Activated naive CD4-positive, alpha-beta T cell (primary cell): Measurements from ENCODE around the gene PPM1F.
"Not testable (repeated sequence)": the region's sequence is repeated elsewhere in the genome, so short reads cannot be mapped to it uniquely, and the experiment has no call there.

Source experiments
- DNase-seq, 4 experiments: peaks; one replicate each; lab custom pipeline; 2025; lab: John Stamatoyannopoulos, UW

Gene PPM1F

DNA sequence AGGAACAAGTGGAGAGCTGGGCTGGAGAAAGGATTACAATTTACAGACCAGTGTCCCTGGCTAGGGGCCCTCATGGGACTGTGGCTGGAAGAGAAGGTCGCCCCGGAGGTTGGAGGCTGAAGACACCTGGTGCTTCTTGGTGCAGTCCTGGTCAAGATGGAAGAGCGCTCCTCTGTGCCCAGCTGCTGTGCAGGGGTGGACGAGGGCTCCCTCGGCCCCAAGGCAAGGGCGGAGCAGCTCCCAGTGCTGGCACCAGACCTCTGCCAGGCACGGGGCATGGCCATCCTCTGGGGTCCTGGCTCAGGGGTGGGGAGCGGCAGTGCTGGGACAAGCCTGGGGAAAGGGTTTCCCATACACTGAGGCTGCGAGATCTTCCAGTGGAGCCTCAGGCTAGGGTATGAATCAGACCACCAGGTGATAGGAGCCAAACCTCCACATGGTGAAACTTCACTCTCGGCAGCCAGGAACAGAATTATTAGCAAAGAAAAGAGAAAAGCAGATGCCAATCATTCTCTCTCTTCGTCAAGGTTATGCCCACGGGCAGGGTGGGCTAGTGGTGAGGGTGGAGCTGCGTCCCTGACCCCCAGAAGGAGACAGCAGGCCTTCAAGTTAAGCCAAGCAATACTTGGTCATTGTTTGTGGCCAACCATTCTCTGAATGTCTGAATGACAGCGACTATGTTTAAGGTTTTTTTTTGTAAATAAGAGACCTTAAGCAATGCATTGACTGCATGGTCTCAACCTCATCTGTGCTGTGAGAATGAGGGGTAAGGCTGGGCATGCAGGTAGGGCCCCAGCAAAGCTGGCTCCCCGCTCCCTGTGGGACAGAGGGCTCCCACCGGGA, 32.1 kb downstream of the PPM1F start:
- DNase-seq, result no peak

- DNase-seq, result no peak
Measured at GRCh38 chr22:21919526-21920307, 32.9 kb downstream of the PPM1F start.

DNA sequence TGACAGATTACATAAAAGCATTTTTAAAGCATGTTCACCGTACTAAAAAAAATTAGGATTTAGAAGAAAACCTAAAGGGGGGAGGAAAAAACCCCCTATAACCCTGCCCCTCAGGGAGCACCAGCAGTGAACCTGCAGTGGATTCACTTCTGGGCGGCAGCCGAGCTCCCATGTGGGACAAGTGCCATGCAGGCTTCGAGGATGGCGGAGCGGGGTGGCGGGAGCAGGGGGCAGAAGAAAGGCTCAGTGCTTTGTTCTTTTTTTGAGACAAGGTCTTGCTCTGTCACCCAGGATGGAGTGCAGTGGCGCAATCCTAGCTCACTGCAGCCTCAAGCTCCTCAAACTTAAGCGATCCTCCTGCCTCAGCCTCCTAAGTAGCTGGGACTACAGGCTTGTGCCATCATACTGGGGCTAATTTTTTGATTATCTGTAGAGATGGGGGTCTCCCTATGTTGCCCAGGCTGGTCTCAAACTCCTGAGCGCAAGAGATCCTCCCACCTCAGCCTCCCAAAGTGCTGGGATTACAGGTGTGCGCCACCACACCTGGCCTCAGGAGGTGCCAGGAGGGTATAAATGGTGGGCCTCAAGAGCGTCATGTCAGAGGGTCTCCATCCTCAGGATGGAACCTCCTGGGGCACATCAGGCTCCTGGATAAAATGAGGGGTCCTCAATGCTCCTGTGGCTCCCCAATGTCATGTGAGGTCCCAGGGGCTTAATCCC, 34.0 kb downstream of the PPM1F start:
- no peak for DNase-seq

- DNase-seq, result no peak
Measured at GRCh38 chr22:21917959-21918261, 34.7 kb downstream of the PPM1F start.

DNA sequence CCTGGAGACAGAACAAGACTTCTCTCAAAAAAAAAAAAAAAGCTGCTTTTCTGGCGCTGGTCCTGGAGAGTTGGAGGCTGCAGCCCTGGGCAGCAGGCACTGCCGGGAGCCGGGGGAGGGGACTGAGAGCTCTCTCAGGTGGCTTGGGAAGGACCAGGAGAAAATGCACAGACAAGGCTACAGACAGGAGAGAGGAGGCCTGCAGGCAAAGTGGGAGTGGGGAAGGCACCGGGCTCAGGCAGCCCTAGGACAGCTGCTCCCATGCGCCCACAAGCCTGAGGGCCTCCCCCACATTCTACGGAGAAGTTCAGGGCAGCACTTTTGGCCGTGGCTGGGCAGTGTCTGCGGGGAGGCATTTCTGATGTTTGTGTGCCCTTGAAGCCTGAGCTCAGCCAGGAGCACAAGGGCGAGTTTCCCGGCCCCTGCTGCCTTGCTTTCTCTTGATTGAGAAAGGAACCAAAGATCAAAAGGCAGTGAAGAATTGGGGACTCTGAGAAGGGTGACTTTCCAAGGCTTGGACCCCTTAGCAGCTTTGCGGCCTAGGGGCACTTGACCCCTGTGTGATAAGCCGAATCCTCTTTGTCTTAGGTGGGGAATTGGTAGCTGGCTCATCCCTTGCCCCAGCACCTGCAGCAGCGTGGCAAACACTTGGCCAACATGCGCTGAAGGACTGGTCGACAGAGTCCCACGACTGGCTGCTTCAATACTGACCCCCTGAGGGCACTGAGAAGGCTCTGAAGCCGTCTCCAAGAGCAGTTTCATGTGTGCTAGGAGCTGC, 35.3 kb downstream of the PPM1F start:
- DNase-seq, result no peak

- DNase-seq, result no peak
Measured at GRCh38 chr22:21916309-21916918, 36.2 kb downstream of the PPM1F start.

DNA sequence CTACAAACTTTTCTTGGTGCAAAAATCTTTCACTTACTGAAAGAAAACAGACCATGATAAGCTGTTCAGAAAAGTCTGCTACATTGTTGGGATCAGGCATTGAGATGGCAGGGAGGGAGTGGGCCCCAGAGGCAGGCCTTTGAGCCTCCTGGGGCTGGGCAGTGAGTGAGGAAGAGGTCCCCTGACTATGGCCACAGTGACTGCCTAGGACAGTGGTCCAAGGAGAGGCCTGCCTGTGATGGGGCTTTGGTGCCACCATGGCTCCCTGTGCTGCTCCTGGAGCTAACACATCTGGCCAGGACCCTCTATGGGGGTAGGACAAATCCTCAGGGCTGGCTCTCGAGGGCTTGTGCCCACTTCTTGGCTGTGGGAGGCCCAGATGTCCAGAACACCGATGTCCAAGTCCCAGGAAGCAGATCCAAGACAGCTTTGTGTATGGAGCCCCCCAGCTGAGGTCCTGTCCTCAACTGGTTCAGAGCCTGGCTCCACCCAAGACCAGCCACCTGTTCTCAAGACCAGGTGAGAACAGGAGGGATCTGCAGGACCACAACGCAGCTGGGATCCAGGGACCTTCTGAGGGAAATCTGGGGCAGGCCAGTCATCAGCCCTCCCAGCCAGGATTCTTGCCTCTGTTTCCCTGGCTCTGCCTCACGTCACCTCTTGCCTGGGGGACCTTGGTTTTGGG, 36.9 kb downstream of the PPM1F start:
- no peak for DNase-seq

DNA sequence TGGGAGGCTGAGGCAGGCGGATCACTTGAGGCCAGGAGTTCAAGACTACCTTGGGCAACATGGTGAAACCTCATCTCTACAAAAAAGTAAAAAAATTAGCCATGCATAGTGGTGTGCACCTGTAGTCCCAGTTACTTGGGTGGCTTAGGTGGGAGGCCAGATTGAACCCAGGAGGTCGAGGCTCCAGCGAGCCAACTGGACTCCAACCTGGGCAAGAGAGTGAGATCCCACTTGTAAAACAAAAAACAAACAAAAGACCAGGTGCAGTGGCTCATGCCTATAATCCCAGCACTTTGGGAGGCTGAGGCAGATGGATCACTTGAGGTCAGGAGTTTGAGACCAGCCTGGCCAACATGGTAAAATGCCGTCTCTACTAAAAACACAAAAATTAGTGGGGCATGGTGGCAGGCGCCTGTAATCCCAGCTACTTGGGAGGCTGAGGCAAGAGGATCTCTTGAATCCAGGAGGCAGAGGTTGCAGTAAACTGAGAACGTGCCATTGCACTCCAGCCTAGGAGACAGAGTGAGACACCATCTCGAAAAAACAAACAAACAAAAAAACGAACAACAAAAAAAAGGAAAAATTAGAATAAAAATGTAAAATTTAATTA, 38.5 kb downstream of the PPM1F start:
- not testable (repeated sequence) for DNase-seq

- not testable (repeated sequence) for DNase-seq
Measured at GRCh38 chr22:21910367-21910766, 42.3 kb downstream of the PPM1F start.

DNA sequence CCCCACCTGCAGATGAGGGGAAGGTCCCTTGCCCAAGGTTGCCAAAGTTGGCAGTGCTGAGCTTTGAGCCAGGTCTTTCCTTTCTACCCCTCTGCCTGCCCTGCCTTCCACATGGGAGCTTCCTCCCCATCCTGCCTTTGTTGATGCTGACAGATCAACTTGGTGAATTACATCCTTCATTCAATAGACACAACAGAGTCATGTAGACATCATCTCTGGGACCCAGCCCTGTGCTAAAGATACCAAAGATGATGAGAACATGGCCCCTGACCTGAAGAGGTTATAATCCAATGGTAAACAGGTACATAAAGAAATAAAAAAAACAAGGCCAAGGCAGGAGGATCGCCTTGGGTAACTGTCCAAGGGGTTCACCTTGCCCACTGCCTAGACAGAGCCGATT, 42.8 kb downstream of the PPM1F start:
- DNase-seq, result no peak

DNA sequence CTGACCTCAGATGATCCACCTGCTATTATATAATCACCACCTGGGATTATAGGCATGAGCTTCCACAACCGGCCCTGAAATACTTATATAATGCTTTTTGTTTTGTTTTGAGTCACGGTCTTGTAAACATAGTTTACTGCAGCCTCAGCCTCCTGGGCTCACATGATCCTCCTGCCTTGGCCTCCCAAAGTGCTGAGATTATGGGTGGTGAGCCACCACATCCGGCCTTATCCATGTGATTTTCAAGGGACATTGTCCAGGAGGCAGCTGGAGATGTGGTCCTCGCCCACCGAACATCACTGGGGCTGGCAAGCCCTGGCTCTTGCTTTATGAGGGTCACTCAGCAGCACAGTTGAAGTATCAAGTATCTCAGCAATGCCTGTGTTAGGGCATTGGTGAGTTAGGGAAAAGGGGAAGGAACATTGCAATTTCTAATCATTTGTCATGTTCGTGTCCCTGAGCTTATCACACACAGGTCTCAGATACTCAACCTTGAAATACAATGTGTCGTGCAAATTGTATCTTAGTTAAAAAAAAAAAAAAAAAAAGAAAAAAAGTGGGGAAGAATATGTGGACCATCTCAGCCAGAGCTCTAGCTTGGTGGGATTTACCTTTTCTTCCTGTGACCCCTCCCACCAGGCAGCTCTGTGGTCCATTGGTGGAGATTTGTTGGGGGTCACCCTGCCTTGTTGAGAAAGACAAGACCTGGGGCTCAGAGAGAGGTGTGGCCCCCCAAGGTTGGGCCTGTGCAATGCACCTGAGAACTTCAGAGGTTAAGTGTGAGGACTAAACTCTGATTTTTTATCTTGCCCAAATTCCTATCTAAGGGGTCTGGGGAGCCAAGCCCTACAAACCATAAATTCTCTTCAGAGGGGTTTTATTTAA, 44.8 kb downstream of the PPM1F start:
- DNase-seq, result no peak

DNA sequence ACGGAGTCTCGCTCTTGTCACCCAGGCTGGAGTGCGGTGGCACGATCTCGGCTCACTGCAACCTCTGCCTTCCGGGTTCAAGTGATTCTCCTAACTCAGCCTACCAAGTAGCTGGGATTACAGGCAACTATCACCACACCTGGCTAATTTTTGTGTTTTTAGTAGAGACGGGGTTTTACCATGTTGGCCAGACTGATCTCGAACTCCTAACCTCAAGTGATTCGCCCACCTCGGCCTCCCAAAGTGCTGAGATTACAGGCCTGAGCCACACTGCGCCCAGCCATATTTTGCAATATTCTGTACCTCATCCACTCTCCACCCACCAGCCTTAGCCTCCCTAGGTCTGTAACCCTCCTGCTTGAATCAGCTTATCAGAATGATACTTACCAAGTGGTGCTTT, 47.4 kb downstream of the PPM1F start:
- DNase-seq, result not testable (repeated sequence)

GRCh38 chr22:21904250-21904789, 48.3 kb downstream of the PPM1F start:
- no peak for DNase-seq

DNA sequence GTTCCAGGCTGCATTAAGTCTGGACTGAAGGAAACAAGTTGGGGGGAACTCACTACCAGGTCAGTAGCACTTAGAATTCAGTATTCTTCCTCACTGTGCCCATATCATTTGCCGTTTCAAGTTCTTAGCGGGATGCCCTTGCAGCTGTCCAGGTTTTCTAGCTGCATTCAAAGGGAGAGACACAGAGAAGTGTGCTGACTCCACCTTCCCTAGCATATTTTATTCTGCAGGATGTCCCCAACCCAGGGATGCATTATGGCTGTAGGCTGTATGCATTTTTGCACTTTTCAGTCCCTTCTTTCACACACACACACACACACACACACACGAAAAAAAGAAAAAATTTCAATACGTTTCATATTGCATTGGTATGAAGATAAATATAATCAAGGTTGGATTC, 49.4 kb downstream of the PPM1F start:
- DNase-seq, result no peak

GRCh38 chr22:21902296-21903087, 50.2 kb downstream of the PPM1F start:
- no peak for DNase-seq

DNA sequence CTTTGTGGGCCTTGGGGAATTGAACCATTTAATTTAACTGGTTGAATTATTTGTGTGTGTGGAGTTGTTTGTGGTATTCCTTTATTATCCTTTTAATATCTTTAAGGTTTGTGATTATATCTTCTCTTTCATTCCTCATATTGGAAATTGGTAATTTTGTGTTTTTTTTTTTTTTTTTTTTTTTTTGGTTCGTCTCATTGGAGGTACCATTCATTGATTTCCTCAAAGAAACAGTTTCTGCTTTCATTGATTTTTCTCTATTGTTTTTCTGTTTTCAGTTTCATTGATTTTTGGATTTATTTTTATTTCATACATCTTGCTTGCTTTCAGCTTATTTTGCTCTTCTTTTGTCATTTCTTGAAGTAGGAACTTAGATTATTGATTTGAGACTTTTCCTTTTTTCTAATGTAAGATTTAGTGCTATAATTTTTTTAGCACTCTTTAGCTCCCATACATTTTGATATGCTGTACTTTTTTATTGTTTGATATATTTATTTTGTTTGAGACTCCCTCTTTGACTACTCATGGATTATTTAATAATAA, 54.2 kb downstream of the PPM1F start:
- DNase-seq, result no peak

DNA sequence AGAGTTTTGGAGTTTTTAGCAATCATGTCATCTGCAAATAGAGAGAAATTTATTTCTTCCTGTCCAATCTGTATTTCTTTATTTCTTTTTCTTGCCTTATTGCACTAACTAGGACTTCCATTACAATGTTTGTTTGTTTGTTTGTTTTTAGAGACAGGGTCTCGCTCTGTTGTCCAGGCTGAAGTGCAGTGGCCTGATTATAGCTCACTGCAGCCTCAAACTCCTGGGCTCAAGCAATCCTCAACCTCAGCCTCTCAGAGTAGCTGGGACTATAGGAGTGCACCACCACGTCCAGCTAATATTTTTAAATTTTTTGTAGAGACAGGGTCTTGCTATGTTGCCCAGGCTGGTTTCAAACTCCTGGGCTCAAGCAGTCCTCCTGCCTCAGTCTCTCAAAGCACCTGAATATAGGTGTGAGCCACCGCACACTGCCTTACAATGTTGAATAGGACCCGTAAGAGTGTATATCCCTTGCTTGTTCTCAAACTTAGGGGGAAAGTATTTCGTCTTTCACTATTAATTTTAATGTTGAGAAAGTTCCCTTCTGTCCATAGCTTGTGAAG, 55.6 kb downstream of the PPM1F start:
- DNase-seq, result no peak

DNA sequence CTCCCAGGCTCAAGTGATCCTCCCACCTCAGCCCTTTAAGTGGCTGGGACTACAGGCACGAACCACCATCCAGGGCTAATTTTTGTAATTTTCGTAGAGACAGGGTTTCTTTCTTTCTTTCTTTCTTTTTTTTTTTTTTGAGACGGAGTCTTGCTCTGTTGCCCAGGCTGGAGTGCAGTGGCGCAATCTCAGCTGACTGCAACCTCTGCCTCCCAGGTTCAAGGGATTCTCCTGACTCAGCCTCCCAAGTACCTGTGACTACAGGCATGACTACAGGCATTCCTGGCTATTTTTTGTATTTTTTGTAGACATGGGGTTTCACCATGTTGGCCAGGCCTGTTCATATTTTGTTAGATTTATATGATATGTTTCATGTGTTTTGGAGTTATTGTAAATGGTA, 56.4 kb downstream of the PPM1F start:
- DNase-seq, result not testable (repeated sequence)
